Frontal cortex (tissue), 4 donors: ENCODE data around the gene SNAPC3. TPM values are rescaled to one million over a fixed set of nuclear protein-coding genes. Genes with fewer than 3 reads are reported as not detected.
"Not testable (repeated sequence)": the region's sequence is repeated elsewhere in the genome, so short reads cannot be mapped to it uniquely, and the experiment has no call there.

Experiments used
- DNase-seq, 2 donors: peaks; one replicate each; pipeline ENCODE4 v3.0.0; 2012; ENCODE audit warnings: low spot score in 2 of 2
- FAIRE-seq: peaks from 2 replicates; lab custom pipeline; 2012; peaks lifted over from hg19 to GRCh38; lab: Jason Lieb, UNC
- total RNA-seq: library from RNA; depleted of rRNA; stranded (reverse); fragments of >200 nt; gene quantifications from one replicate; pipeline ENCODE4 v1.2.3, GENCODE V29; 2014
- donor health status: control.
- donor health status: control.
- donor health status: control.

SNAPC3 gene
- total RNA-seq, 1 donor from 2014 or later = 72.2 TPM

DNA sequence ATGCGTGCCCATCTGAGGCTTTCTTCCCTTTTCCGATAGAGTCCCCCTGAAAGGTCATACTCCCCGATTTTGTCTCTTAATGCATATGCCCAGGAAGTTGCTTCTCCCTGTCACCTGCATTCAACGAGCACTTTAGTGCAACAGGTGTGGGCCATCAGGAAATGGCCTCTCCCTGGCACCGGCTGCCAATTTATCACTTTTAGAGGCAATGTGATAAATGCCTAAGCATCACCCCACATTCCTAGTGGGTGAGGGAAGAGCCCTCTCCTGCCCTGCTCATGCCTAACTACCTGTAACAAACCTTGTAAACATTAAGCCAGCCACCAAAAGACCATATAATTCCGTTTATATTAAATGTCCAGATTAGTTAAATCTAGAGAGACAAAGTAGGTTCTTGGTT is 1.1 kb upstream of the SNAPC3 start:
- FAIRE-seq (no peak), DNase-seq (no peak)

DNA sequence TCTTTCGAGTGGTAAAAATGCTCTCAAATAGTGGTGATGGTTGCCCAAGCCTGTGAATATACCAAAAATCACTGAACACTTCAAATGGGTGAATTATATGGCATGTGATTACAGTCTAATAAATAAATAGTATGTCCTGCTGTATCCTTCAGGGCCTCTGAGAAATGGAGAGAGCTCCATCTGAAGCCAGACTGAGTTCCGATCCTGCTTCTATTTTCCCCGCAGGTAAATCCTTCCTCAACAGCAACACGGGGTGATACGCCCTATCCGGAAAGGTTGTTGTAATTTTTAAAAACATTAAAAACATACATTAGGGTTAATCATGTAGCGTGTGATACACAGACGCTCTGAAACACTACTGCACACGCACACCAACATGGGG is 695 bp upstream of the SNAPC3 start:
- no peak for FAIRE-seq
- no peak for DNase-seq

DNA sequence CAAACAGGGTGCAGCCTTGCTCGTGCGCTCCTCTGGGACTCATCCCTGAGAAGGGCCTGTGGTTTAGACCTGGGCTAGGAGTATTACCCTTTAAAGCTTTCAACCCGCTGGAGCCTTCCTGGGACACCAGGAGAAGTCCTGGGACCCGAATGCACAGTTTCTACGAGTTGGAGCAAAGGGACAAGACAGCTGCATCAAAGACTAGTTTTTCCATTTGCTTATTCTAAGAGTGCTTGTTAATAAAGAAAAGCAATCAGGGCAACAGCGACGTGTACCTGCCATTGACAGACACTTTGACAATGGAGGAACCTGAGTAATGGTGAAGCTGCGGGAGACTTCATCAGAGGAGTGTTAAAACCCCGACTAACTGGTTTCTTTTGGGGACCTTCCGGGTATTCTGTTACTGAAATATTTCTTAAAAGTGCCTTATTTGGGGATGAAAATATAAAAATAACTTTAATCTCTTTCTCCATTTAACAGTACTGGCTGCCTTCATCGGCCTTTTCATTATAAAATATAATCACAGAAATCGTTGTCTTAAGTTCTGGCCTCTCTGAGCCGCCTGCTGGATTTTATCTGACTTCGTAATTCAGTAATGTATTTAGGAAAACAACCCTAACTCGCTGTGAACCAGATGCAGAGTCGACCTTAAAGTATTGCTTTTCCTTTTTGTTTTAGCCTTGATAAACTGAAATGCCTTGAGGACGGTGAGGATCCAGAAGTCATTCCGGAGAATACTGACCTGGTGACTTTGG is 732 bp downstream of the SNAPC3 start:
- FAIRE-seq (no peak), DNase-seq (no peak)

DNA sequence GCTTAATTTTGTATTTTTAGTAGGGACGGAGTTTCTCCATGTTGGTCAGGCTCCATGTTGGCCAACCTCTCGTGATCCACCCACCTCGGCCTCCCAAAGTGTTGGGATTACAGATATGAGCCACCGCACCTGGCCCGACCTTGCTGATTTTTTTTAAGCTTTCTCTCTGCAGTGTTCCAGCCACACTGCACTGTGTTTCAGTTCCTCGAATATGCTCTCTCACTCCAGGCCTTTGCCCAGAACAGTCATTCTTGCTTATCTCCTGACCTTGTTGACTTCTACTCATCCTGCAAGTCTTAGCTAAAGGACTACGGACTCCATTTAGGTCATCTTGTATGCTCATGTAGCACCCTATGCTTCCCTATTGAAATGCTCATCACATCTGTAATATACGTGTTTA is 3.3 kb downstream of the SNAPC3 start:
- FAIRE-seq = no peak

DNA sequence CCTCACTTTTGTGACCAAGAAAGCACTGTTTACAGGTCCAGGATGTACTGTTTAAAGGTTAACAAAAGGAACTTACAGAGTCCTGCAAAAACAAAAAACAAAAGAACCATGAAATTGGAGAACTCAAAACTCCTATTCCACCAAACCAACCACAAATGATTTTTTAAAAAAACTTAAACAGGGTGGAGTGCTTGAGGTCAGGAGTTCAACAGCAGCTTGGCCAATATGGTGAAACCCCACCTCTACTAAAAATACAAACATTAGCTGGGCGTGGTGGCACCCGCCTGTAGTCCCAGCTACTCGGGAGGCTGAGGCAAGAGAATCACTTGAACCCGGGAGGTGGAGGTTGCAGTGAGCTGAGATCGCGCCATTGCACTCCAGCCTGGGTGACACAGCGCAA is 5.0 kb downstream of the SNAPC3 start:
- not testable (repeated sequence) for FAIRE-seq, DNase-seq

More for the DNA sequence above, 3.3 kb downstream of the SNAPC3 start:
- no peak for DNase-seq

DNA sequence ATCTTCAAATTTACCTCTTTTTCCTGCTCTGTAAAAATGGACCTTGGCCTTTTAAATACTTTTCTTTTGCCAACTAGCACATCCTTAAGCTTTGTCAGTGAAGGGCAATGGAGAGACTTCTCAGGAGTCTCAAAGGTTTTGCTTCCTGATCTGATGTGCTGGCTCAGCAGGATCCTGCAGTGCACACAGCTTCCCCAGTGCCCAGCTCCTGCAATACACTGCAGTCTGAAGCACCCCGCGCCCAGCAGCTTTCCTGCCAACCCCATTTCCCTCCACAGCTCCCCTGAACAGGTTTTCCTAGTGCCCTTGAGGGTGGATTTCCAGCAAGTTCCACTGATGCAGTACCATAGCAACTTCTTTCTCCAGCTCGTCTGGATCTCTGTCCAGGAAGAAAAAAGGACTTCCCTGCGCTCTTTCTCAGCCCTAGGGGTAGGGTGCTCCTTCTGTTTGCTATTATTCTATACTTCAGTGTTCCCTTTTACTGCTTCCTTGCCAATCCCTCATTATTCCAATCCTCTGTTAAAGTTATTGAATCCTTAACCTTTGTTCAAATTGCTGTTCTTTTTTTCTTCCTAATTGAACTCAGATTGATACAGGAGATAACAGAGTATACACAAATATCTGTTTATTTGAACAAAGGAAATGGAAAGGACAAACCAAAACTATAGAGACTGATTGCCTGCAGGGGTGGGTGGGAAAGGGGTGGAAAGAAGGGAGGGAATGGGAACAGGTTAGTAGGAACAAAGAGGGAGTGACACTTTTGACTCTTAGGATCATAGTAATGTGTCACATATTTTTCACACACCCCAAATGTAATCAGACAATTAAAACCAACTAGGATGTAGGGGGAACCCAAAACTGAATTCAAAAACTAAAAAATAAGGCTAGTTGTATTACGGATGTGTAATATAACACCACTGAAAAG is 8.5 kb downstream of the SNAPC3 start:
- FAIRE-seq (no peak), DNase-seq (no peak)

DNA sequence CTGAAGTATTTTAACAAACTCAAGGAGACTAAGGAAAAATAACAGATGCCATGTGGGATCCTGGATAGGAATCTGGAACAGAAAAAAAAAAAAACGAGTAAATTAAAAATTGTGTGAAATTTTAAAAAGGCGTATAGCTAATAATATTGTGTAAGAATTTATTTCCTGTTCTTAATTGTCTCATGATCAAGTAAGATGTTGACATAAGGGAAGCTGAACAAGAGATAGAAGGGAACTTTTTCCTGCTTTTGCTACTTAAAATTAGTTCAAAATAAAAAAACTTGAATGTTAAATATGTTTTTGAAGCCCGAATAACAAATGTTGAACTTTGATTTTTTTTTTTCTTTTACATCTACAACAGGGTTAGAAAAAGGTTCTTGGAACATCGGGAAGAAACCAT is 10.5 kb downstream of the SNAPC3 start:
- FAIRE-seq (peak; percentile 30), DNase-seq (no peak)

DNA sequence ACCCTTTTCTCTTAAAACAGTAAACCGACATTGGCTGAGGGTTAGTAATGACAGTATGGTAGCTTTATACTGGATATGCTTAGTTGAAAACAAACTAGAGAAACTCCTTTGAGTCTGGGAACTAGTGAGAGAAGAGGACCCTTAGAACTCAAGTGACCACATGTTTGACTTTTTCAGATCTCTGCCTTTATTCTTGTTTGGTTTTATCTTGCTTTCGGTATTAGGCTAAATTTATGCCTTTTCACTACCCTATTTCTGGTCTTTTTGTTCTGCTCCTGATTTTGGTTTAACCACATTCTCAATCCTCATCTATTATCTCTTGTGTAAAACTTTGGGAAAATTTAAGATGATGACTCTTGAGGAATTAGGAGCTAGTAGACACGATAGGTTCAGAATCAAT is 11.0 kb downstream of the SNAPC3 start:
- no peak for FAIRE-seq
- no peak for DNase-seq

DNA sequence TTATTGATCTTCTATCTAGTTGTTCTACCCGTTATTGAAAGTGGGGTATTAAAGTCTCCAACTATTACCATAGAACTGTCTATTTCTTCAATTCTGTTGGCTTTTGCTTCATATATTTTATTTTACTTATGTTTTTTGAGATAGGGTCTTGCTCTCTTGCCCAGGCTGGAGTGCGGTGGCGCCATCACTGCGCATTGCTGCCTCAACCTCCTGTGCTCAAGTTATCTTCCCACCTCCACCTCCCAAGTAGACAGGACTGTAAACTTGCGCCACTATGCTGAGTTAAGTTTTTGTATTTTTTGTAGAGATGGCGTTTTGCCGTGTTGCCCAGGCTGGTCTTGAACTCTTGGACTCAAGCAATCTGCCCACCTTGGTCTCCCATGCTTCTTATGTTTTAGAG is 16.2 kb downstream of the SNAPC3 start:
- DNase-seq = no peak
- FAIRE-seq = no peak

DNA sequence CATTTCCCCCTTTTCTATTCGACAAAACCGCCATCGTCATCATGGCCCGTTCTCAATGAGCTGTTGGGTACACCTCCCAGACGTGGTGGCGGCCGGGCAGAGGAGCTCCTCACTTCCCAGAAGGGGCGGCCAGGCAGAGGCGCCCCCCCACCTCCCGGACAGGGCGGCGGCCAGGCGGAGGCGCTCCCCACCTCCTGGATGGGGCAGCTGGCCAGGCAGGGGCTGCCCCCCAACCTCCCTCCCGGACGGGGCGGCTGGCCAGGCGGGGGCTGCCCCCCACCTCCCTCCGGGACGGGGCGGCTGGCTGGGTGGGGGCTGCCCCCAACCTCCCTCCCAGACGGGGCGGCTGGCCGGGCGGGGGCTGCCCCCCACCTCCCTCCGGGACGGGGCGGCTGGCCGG is 19.2 kb downstream of the SNAPC3 start:
- DNase-seq, FAIRE-seq: not testable (repeated sequence)

DNA sequence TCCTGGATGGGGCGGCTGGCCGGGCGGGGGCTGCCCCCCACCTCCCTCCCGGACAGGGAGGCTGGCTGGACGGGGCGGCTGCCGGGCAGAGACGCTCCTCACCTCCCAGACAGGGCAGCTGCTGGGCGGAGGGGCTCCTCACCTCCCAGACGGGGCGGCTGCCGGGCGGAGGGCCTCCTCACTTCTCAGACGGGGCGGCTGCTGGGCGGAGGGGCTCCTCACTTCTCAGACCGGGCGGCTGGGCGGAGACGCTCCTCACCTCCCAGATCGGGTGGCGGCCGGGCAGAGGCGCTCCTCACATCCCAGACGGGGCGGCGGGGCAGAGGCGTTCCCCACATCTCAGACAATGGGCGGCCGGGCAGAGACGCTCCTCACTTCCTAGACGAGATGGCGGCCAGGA is 19.6 kb downstream of the SNAPC3 start:
- not testable (repeated sequence) for FAIRE-seq, DNase-seq

DNA sequence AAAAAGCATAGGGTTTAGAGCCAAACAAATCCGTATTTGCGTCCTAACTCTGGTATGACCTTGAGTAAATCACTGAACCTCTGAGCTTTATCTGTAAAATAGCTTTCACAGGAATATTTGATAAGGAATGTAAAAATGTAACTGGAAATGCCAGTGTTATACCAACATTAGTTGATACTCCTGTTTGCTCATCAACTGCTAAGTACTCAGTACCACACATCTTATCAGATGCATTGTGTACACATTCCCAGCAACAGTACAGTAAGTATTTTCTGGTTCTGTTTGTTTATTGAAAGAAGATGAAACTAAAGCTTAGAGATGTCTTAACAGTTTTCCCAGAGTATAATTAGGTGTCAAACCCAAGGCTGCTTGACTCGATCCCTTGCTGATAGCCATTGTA is 21.5 kb downstream of the SNAPC3 start:
- FAIRE-seq (no peak), DNase-seq (no peak)

DNA sequence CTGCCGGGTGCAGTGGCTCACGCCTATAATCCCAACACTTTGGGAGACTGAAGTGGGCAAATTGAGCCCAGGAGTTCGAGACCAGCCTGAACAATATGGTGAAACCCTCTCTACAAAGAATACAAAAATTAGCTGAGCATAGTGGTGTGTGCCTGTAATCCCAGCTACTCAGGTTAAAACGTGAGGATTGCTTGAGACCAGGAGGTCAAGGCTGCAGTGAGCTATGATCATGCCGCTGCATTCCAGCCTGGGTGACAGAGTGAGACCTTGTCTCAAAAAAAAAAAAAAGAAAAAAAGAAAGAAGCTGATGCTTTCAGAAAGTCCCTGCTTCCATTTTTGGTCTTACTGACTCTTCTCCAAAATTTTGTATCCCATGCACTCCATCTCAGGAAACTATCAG is 31.3 kb downstream of the SNAPC3 start:
- DNase-seq (no peak), FAIRE-seq (no peak)

DNA sequence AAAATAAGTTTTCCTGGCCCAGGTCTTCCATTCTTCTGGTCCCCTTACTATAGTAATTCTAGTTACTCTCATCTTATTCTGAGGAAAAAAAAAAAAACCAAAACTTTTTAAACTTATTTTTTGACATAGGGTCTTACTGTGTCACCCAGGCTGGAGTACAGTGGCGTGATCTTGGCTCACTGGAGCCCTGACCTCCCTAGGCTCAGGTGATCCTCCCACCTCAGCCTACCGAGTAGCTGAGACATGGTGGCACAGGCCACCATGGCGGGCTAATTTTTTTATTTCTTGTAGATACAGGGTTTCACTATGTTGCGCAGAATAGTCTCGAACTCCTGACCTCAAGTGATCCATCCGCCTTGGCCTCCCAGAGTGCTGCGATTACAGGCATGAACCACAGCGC is 38.4 kb downstream of the SNAPC3 start:
- FAIRE-seq (no peak), DNase-seq (no peak)

DNA sequence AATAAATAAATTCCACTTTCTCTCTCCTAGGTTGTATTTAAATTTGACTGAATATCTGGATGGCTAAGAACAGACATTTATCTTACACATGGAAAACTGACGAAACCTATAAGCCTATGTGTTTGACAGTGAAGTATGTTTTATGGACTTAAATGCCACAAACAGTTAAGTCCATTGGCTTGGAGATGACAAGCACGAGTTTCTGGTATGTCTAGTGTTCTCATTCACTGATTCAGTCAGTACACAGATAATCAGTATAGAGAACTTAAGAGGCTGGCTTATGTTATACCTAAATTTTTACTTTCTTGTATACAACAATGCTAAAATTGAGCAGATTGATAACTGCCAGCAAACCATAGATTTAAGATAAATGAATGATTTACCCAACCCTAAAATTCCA is 38.9 kb downstream of the SNAPC3 start:
- no peak for DNase-seq

DNA sequence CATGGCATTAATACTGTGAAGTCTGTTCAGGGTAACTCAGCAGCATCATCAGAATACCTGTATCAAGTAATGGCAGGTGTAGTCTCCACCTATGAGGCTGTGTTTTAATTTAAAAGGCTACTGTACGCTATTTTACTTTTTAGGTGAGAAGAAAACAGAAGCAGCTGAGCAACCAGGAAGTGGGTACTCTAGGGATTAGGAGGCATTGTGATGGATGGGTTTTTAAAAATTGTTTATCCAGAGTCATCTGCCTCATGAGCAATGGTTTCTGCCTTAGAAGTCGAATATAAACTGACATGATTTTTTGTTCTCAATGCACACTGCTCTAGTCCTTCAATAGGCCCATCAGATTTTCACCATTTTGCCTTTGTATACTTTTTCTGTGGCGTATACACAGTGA is 45.5 kb downstream of the SNAPC3 start:
- FAIRE-seq (no peak), DNase-seq (no peak)

More for the DNA sequence above, 38.9 kb downstream of the SNAPC3 start:
- no peak for FAIRE-seq

DNA sequence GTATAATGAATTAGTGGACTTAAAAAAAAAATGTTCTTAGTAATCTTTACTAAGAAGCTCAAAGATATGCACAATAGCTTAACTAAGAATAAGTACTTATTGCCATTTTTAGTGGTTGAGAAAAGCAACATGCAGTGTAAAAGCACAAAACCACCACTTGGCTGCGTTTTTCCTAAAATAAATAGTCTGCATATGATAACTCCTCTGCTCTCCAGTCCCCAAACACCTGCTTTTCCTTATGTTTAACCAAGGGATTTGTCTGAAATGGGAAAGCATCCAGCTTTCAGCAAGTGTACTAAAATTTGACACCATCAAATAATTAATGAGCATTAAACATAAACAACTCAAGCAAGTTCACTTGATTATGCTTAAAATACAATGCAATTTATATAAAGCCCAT is 46.7 kb downstream of the SNAPC3 start:
- FAIRE-seq = no peak

DNA sequence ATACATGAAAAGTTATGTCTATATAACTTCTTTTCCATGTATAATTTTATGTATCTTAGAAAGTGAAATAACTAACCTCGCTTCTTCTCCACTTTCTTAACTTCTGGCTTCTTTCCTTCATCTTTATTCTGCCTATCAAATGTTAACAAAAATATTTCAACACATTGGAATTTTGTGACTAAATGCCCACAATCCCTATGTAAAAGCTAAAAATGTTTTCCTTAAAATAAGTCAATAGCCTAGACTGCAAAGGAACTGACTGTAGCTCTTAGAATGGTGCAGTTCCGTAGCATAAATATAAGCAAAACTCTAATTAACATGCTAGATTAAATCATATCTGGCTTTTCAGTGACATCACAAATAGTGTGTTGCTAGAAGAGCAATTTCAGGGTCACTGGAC is 47.2 kb downstream of the SNAPC3 start:
- no peak for DNase-seq
- FAIRE-seq = no peak

More for the DNA sequence above, 46.7 kb downstream of the SNAPC3 start:
- no peak for DNase-seq

DNA sequence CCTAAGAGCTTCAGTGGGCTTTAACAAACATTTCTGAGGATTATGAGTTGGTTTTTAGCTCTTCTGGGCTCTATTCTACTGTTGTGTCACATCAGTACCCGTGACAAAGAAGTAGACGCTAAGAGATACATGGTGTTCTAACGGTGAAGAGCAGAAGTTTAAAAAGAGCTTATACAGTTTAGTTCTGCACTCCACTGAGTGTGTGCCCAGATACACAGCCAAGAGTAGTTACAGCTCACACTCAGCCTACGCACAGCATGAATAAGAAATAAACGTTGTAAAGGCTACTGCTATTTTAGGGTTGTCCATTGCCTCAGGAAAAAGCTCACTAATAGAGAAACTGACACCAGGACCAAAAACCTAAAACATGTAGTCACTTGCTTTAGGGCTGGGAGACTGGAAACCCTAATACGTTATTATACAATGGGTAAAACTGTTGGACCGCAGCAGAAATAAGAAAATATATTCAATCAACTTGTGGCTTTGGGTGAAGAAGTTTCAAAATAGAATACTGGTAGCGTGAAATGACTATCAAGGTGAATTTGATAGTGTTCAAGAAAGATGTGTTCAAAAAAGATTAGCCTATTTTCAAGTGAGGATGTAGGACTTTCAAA is 53.4 kb downstream of the SNAPC3 start:
- DNase-seq (no peak), FAIRE-seq (no peak)

DNA sequence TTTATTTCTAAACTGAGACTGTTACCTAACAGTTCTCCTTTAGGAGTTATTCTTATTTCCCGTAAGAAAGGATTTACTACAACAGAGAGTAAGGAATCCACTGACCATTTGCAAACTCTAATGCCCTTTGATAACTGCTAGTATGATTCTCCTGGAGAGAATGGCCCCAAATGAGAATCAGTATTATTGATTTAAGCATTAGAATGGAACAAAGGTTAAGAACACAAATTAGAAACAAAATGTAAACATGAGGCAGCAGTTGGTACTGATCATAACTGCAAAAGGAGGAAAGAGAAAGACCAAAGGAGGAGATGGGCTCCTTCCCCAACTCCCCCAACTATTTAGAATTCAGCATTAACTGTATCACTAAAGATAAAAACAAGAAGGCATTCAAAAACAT is 57.4 kb downstream of the SNAPC3 start:
- FAIRE-seq = no peak
- no peak for DNase-seq

DNA sequence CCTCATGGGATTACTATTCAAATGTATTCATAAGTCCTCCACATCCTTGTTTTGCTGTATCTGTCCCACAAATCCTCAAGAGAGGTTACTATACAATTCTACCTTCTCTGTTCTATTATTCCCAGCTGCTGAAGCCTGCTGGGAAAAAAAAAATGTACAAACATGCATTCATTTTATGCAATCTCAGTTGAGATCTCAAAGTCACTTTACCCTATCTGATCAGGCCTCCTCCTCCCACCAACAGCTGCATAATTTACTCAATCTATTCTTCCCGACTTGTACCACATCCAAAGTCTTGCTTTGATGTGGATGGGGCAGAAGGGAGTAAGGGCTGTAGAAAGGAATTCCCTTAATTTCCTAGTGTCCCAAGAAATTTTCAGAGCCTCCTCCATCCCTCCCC is 59.5 kb downstream of the SNAPC3 start:
- no peak for FAIRE-seq
- DNase-seq = no peak
